GM23248 (cell line): ENCODE results near the gene GRM7. TPM values are rescaled to one million over a fixed set of nuclear protein-coding genes. Genes with fewer than 3 reads are reported as not detected.

Source experiments
- DNase-seq: peaks from one replicate; pipeline ENCODE4 v3.0.0-alpha.2; 2015
- H2AFZ ChIP-seq: fragments of 200-600 bp; sonication (generic); 2 replicates; pipeline ENCODE4 v1.6.1; 2016; ENCODE audit warnings: antibody characterized with exemption
- H3F3A ChIP-seq: fragments of 200-600 bp; sonication (generic); 2 replicates; pipeline ENCODE4 v1.6.1; 2016; ENCODE audit warnings: mild to moderate bottlenecking, antibody characterized with exemption, mixed run types; ENCODE audit not compliant: insufficient read depth
- H3K27ac ChIP-seq: fragments of 200-600 bp; sonication (generic); 2 replicates; pipeline ENCODE4 v1.5.1; 2016; ENCODE audit warnings: mild to moderate bottlenecking
- H3K27me3 ChIP-seq: fragments of 200-600 bp; sonication (generic); replicated peaks from 2 replicates; pipeline ENCODE4 v1.6.1; 2016; ENCODE audit warnings: mild to moderate bottlenecking; ENCODE audit not compliant: insufficient read depth
- H3K36me3 ChIP-seq: fragments of 200-600 bp; sonication (generic); 2 replicates; pipeline ENCODE4 v1.6.1; 2016; ENCODE audit warnings: low read depth, mild to moderate bottlenecking
- H3K4me1 ChIP-seq: fragments of 200-600 bp; sonication (generic); 2 replicates; pipeline ENCODE4 v1.6.1; 2016; ENCODE audit warnings: mild to moderate bottlenecking; ENCODE audit not compliant: insufficient read depth
- H3K4me2 ChIP-seq: fragments of 200-600 bp; sonication (generic); one replicate; pipeline ENCODE4 v1.6.1; 2016; ENCODE audit warnings: mild to moderate bottlenecking; ENCODE audit not compliant: unreplicated experiment
- H3K4me3 ChIP-seq: fragments of 200-600 bp; sonication (generic); 2 replicates; pipeline ENCODE4 v1.5.1; 2016; ENCODE audit warnings: mild to moderate bottlenecking
- H3K79me2 ChIP-seq: fragments of 200-600 bp; sonication (generic); 2 replicates; pipeline ENCODE4 v1.6.1; 2016; ENCODE audit warnings: mild to moderate bottlenecking; ENCODE audit not compliant: insufficient read depth
- H3K9ac ChIP-seq: fragments of 200-600 bp; sonication (generic); 2 replicates; pipeline ENCODE4 v1.6.1; 2016; ENCODE audit warnings: mild to moderate bottlenecking
- H3K9me2 ChIP-seq: fragments of 200-600 bp; sonication (generic); 2 replicates; pipeline ENCODE4 v1.6.1; 2016; ENCODE audit warnings: mixed run types, mild to moderate bottlenecking, moderate library complexity; ENCODE audit not compliant: insufficient read depth
- H3K9me3 ChIP-seq: fragments of 200-600 bp; sonication (generic); one replicate; pipeline ENCODE4 v1.6.1; 2017; ENCODE audit warnings: low read depth
- H4K20me1 ChIP-seq: fragments of 200-600 bp; sonication (generic); 2 replicates; pipeline ENCODE4 v1.6.0; 2016; ENCODE audit not compliant: insufficient read depth
- EZH2 ChIP-seq: fragments of 200-600 bp; sonication (generic); IDR thresholded peaks from 2 replicates; pipeline ENCODE4 v1.6.1; 2018; ENCODE audit warnings: antibody characterized with exemption, mild to moderate bottlenecking; ENCODE audit not compliant: insufficient read depth, poor library complexity, severe bottlenecking
- EZH2phosphoT487 ChIP-seq: fragments of 200-600 bp; sonication (generic); IDR thresholded peaks from 2 replicates; pipeline ENCODE4 v1.6.1; 2018; ENCODE audit warnings: antibody characterized with exemption, moderate library complexity, mild to moderate bottlenecking, low read depth; ENCODE audit not compliant: insufficient read depth
- WGBS, 2 experiments: methylation state at CpG; one replicate each; pipeline ENCODE4 v1.1.6; 2015 to 2017; ENCODE audit warnings: low lambda C conversion rate in 2 of 2, low coverage in 1 of 2; ENCODE audit errors: missing lambda C conversion rate in 2 of 2; 5-methylcytosine and 5-hydroxymethylcytosine counted together
- in situ Hi-C: fragments of 300-500 bp; cut with MboI; formaldehyde crosslinking; loops from 2 replicates; pipeline ENCODE4 v1.15.0; 2020
- polyA plus RNA-seq: library from polyadenylated mRNA; unstranded; fragments of >200 nt; fragmentation: Nextera tagmentation; extraction: Ambion mirVana; gene quantifications from 2 replicates; pipeline ENCODE4 v1.2.1, GENCODE V29; 2016
- total RNA-seq: library from RNA; depleted of rRNA; stranded (reverse); fragments of >200 nt; shearing (Covaris generic); gene quantifications from 2 replicates; pipeline ENCODE4 v1.2.3, GENCODE V29; 2014

The GRM7 gene
- total and polyA plus RNA-seq, 2 experiments from 2014 or later, result not detected

- H3K9me2 ChIP-seq, result no peaks in the 10 kb centered on the region
- no peaks in the 10 kb centered on the region for H3K9me3 ChIP-seq
- in situ Hi-C loops, result no loop called here
- no peaks in the 10 kb centered on the region for H3K27me3 ChIP-seq
- H3K9ac ChIP-seq, result no peak overlapping the region
- no peak overlapping the region for H3K27ac ChIP-seq
- no peaks in the 10 kb centered on the region for H3K79me2 ChIP-seq
- no peaks in the 10 kb centered on the region for H3K36me3 ChIP-seq
- no peak overlapping the region for H2AFZ ChIP-seq
- H3K4me3 ChIP-seq, result no peak overlapping the region
- no peaks in the 10 kb centered on the region for H4K20me1 ChIP-seq
- no peak for DNase-seq
- H3F3A ChIP-seq, result no peaks in the 10 kb centered on the region
- no peak overlapping the region for H3K4me2 ChIP-seq
- WGBS, 2 experiments, result 64 to 66% methylated on average over 2 of the region's 2 CpGs
- no peaks in the 10 kb centered on the region for H3K4me1 ChIP-seq
- TF ChIP-seq EZH2phosphoT487 (no peak), EZH2 (no peak)
These were observed 297.6 kb downstream of the GRM7 start for GRCh38 chr3:7158516-7158915.

DNA sequence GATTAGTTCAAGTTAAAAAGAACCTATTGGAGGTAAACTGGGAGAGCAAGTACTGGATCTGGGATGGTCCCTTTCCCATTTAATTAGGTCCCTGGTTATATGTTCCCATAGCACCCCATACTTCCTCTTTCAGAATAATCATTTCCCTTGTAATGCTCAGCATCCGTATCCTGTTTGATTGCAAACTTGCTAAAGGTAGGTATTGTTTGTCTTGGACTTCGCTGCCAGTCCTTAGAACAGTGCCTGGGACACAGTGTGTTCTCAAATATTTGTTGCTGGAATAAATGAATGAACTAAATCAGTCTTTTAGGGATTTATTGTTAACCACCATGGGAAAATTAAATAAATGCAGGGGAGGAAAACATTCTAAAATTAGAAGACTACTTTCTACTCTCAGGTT is 299.8 kb downstream of the GRM7 start:
- Histone ChIP-seq H3K79me2 (no peaks in the 10 kb centered on the region), H3K9me3 (no peaks in the 10 kb centered on the region), H3F3A (no peaks in the 10 kb centered on the region), H3K9ac (no peak overlapping the region), H3K27me3 (no peaks in the 10 kb centered on the region), H3K4me1 (no peaks in the 10 kb centered on the region), H3K9me2 (no peaks in the 10 kb centered on the region), H3K4me3 (no peak overlapping the region), H2AFZ (no peak overlapping the region), H3K36me3 (no peaks in the 10 kb centered on the region), H3K4me2 (no peak overlapping the region), H4K20me1 (no peaks in the 10 kb centered on the region), H3K27ac (no peak overlapping the region)
- in situ Hi-C loops, result no loop called here
- TF ChIP-seq EZH2 (no peak), EZH2phosphoT487 (no peak)
- 25 to 35% methylated on average over 2 of the region's 2 CpGs for WGBS, 2 experiments
- DNase-seq, result no peak

DNA sequence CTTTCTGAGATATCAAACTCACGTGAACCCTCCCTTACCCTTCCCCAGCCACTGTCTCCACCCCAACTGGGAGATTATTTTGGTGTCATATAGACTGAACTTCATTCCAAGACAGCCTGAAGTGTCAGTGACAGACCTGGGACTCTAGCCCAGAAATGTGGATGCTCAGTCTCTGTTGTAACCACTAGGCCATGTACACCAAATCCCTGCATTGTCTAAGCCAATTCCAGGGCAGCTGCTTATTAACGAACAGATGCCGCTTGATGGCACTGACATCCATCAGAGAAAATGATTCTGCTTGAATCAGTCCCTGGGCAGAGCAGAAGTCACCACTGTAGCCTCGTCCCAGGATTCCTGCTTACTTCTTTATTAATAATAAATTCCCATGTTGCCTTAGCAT is 305.5 kb downstream of the GRM7 start:
- no peaks in the 10 kb centered on the region for H3K9me2 ChIP-seq
- in situ Hi-C loops, result no loop called here
- H3K4me1 ChIP-seq, result no peaks in the 10 kb centered on the region
- no peak for TF ChIP-seq EZH2
- no peak for TF ChIP-seq EZH2phosphoT487
- H3K4me2 ChIP-seq, result no peak overlapping the region
- H3K27ac ChIP-seq, result no peak overlapping the region
- H3K9ac ChIP-seq, result no peak overlapping the region
- H3K4me3 ChIP-seq, result no peak overlapping the region
- H3K36me3 ChIP-seq, result no peaks in the 10 kb centered on the region
- no peaks in the 10 kb centered on the region for H3K9me3 ChIP-seq
- no peak for DNase-seq
- WGBS, 2 experiments, result 9 to 10% methylated on average over 4 of the region's 4 CpGs
- H3K27me3 ChIP-seq, result no peaks in the 10 kb centered on the region
- H3F3A ChIP-seq, result no peaks in the 10 kb centered on the region
- no peak overlapping the region for H2AFZ ChIP-seq
- H4K20me1 ChIP-seq, result no peaks in the 10 kb centered on the region
- H3K79me2 ChIP-seq, result no peaks in the 10 kb centered on the region

GRCh38 chr3:7171493-7171892 is 310.6 kb downstream of the GRM7 start:
- no peaks in the 10 kb centered on the region for H3K9me2 ChIP-seq
- H3K4me2 ChIP-seq, result no peak overlapping the region
- H3K79me2 ChIP-seq, result no peaks in the 10 kb centered on the region
- no peak overlapping the region for H3K27ac ChIP-seq
- TF ChIP-seq EZH2 (no peak), EZH2phosphoT487 (no peak)
- no peaks in the 10 kb centered on the region for H3K4me1 ChIP-seq
- 8 to 9% methylated on average over 4 of the region's 4 CpGs for WGBS, 2 experiments
- H3K4me3 ChIP-seq, result no peak overlapping the region
- no peak overlapping the region for H3K9ac ChIP-seq
- no peaks in the 10 kb centered on the region for H3K36me3 ChIP-seq
- no peaks in the 10 kb centered on the region for H4K20me1 ChIP-seq
- H2AFZ ChIP-seq, result no peak overlapping the region
- H3K9me3 ChIP-seq, result no peaks in the 10 kb centered on the region
- no peaks in the 10 kb centered on the region for H3F3A ChIP-seq
- in situ Hi-C loops, result no loop called here
- no peaks in the 10 kb centered on the region for H3K27me3 ChIP-seq
- no peak for DNase-seq

GRCh38 chr3:7172996-7173395 is 312.1 kb downstream of the GRM7 start:
- no peak for DNase-seq
- Histone ChIP-seq H3K9ac (no peak overlapping the region), H3K4me1 (no peaks in the 10 kb centered on the region), H2AFZ (no peak overlapping the region), H3K27ac (no peak overlapping the region), H3K4me3 (no peak overlapping the region), H3K27me3 (no peaks in the 10 kb centered on the region), H4K20me1 (no peaks in the 10 kb centered on the region), H3K9me2 (no peaks in the 10 kb centered on the region), H3K9me3 (no peaks in the 10 kb centered on the region), H3K36me3 (no peaks in the 10 kb centered on the region), H3F3A (no peaks in the 10 kb centered on the region), H3K4me2 (no peak overlapping the region), H3K79me2 (no peaks in the 10 kb centered on the region)
- 38 to 45% methylated on average over 4 of the region's 4 CpGs for WGBS, 2 experiments
- TF ChIP-seq EZH2phosphoT487 (no peak), EZH2 (no peak)
- in situ Hi-C loops, result no loop called here
